Measurements from ENCODE around the gene AKIP1.
"Not testable (repeated sequence)": the region's sequence is repeated elsewhere in the genome, so short reads cannot be mapped to it uniquely, and the experiment has no call there.

The AKIP1 gene

GRCh38 chr11:8922691-8923090 is 11.7 kb downstream of the AKIP1 start:
- DNase-seq: no peak

- no peak for DNase-seq
These were observed 14.7 kb downstream of the AKIP1 start for GRCh38 chr11:8925711-8926110.

- DNase-seq: no peak
These were observed 15.2 kb downstream of the AKIP1 start for GRCh38 chr11:8926236-8926635.

GRCh38 chr11:8927233-8927632 is 16.2 kb downstream of the AKIP1 start:
- no peak for DNase-seq

GRCh38 chr11:8928205-8928604 is 17.2 kb downstream of the AKIP1 start:
- no peak for DNase-seq

- DNase-seq: no peak
These were observed 18.1 kb downstream of the AKIP1 start for GRCh38 chr11:8928981-8929615.

GRCh38 chr11:8930456-8931175 is 19.6 kb downstream of the AKIP1 start:
- no peak for DNase-seq

- DNase-seq: no peak
These were observed 21.7 kb downstream of the AKIP1 start, which contains the start of gene C11orf16 for GRCh38 chr11:8932564-8933180. Gene C11orf16, minus strand, starts transcription at chr11:8932947. Its CDS starts 639 bp downstream, at chr11:8932308.

GRCh38 chr11:8933931-8934330 is 22.9 kb downstream of the AKIP1 start:
- no peak for DNase-seq

- DNase-seq: no peak
These were observed 23.9 kb downstream of the AKIP1 start for GRCh38 chr11:8934742-8935488.

GRCh38 chr11:8935789-8936188 is 24.8 kb downstream of the AKIP1 start:
- not testable (repeated sequence) for DNase-seq

- no peak for DNase-seq
These were observed 26.2 kb downstream of the AKIP1 start for GRCh38 chr11:8937159-8937558.

- no peak for DNase-seq
These were observed 26.7 kb downstream of the AKIP1 start for GRCh38 chr11:8937659-8938058.

- no peak for DNase-seq
These were observed 30.5 kb downstream of the AKIP1 start for GRCh38 chr11:8941341-8942103.

- DNase-seq: no peak
These were observed 31.6 kb downstream of the AKIP1 start, which contains the start of gene ASCL3 for GRCh38 chr11:8942518-8943066. Gene ASCL3, minus strand, starts transcription at chr11:8943016. Its CDS starts 4,855 bp downstream, at chr11:8938161.

GRCh38 chr11:8947230-8947943 is 36.4 kb downstream of the AKIP1 start:
- DNase-seq: no peak

GRCh38 chr11:8948886-8949285 is 37.9 kb downstream of the AKIP1 start:
- peak; percentile 61 for DNase-seq

GRCh38 chr11:8956860-8957259 is 45.9 kb downstream of the AKIP1 start:
- no peak for DNase-seq

- peak; percentile 91 for DNase-seq
These were observed 48.7 kb downstream of the AKIP1 start for GRCh38 chr11:8959546-8960166.

- no peak for DNase-seq
These were observed 50.4 kb downstream of the AKIP1 start for GRCh38 chr11:8961401-8961800.

- peak; percentile 94 for DNase-seq
These were observed 51.9 kb downstream of the AKIP1 start for GRCh38 chr11:8962841-8963240.

Measured in hematopoietic multipotent progenitor cell treated with erythropoietin and hydrocortisone succinate and interleukin-3 and kit ligand, for 6 days (in vitro differentiated cells).